Upper lobe of right lung (tissue), 1 donor: ENCODE measurements around the gene PRAC1. TPM values are rescaled to one million over a fixed set of nuclear protein-coding genes. Genes with fewer than 3 reads are reported as not detected.

Experiments
- ATAC-seq: fragments of 200-7000 bp; cut with Tn5 transposase; one replicate; pipeline ENCODE4 v1.9.1; 2020; ENCODE audit warnings: mild to moderate bottlenecking, moderate library complexity
- DNase-seq: peaks from one replicate; pipeline ENCODE4 v3.0.0-alpha.2; 2020
- H3K27ac ChIP-seq: fragments of 200-600 bp; one replicate; pipeline ENCODE4 v1.8.0; 2022
- H3K27me3 ChIP-seq: fragments of 200-600 bp; one replicate; pipeline ENCODE4 v1.8.0; 2022; ENCODE audit warnings: mild to moderate bottlenecking
- H3K36me3 ChIP-seq: fragments of 200-600 bp; one replicate; pipeline ENCODE4 v1.8.0; 2022
- H3K4me1 ChIP-seq: fragments of 200-600 bp; one replicate; pipeline ENCODE4 v1.8.0; 2022
- H3K4me3 ChIP-seq: fragments of 200-600 bp; one replicate; pipeline ENCODE4 v1.8.0; 2022; ENCODE audit warnings: mild to moderate bottlenecking
- H3K9me3 ChIP-seq: fragments of 200-600 bp; one replicate; pipeline ENCODE4 v1.8.0; 2022
- intact Hi-C: fragments of 100-400 bp; cut with DNase I; formaldehyde crosslinking; loops from one replicate; pipeline ENCODE4 v1.11.0; 2022
- total RNA-seq: library from RNA; stranded (reverse); fragmentation: NEBNext Ultra II Directional; extraction: Animal tissue kit (Norgen Biotek cat#: 25700); gene quantifications from one replicate; pipeline ENCODE4 v1.2.1, GENCODE V29; 2021
- TF ChIP-seq, protein P1 (sequence below): fragments of 200-600 bp; IDR thresholded peaks from one replicate; pipeline ENCODE4 v1.8.0; 2022; ENCODE audit warnings: antibody characterized with exemption
- donor health status: DM: no; HTN: yes; CAD: no; lungs with severe emphysema.

PRAC1 gene
- total RNA-seq, 1 donor from 2014 or later = not detected

DNA sequence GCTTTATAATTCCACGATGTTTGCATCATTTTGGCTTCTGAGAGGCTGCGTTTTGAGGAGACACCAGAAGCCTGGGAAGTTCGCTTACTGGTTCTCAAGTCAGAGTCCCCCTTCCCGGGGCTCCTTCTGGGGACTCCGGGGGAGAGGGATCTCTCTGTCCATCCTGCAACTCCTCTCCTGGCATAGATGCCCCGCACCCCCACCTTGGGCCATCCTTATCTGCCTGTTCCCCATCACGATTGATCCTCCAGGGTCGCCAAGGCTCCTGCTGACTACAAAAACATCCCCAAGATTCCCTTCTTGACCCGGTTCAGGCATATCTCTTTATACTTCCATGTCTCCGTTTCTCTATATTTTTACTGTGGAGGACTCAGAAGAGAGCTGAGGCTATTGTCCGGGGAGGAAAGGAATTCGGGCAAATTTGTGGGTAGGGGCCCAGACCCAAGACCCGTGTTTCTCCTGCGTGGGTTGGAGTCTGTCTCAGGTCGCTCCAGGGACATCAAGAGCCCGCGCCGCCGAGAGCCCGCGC lies 24.7 kb upstream of the PRAC1 start:
- ATAC-seq (no peak), DNase-seq (no peak)
- no peak overlapping the region for H3K4me3 ChIP-seq
- no peaks in the 10 kb centered on the region for H3K36me3 ChIP-seq
- peaks cover 98% of the 10 kb centered on the region for H3K27me3 ChIP-seq
- no peak overlapping the region for H3K27ac ChIP-seq
- intact Hi-C loops = no loop called here
- no peaks in the 10 kb centered on the region for H3K9me3 ChIP-seq
- H3K4me1 ChIP-seq = no peaks in the 10 kb centered on the region
- TF ChIP-seq, protein P1, sequence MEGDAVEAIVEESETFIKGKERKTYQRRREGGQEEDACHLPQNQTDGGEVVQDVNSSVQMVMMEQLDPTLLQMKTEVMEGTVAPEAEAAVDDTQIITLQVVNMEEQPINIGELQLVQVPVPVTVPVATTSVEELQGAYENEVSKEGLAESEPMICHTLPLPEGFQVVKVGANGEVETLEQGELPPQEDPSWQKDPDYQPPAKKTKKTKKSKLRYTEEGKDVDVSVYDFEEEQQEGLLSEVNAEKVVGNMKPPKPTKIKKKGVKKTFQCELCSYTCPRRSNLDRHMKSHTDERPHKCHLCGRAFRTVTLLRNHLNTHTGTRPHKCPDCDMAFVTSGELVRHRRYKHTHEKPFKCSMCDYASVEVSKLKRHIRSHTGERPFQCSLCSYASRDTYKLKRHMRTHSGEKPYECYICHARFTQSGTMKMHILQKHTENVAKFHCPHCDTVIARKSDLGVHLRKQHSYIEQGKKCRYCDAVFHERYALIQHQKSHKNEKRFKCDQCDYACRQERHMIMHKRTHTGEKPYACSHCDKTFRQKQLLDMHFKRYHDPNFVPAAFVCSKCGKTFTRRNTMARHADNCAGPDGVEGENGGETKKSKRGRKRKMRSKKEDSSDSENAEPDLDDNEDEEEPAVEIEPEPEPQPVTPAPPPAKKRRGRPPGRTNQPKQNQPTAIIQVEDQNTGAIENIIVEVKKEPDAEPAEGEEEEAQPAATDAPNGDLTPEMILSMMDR = no peak

DNA sequence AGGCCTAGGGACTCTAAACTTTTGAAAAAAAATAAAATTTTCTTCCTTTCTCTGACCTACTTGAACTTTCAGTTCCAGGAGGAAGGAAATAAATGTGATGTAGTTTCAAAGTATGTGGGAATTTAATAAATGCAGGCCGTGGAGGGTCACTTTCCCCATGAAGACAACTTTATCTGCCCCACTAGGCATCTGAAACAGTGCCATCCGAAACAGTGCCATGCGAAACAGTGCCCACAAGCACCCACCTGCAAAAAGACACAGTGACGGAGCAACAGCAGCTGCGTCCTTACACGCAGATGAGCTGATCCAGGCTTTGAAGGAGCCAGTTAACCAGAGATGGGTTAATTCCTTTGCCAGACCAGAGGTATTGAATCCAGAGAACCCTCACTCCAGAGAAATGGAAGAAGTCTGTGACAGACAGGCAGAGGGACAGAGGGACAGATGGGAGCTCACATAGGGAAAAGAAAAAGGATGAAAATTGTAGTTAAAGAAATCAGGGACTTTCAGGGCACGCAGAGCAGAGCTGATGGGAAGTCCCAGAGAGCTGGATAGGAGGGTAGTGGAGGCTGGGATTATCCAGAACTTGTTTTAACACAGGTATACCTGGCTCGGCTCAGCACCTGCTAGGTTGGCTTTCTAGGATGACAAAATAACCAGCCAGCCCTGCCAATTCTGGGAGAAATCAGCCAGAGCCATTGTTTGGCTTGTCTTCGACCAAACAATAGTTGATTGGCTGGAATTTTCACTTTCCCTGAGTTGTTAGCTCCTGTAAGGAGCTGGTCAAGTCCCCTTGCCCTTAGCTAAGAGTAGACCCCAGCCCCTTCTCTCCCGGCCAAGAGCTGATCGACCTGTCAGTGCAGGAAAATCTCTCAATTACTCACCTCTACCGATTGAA lies 23.3 kb upstream of the PRAC1 start:
- Histone ChIP-seq H3K27me3 (peaks cover 98% of the 10 kb centered on the region), H3K9me3 (no peaks in the 10 kb centered on the region), H3K4me1 (no peaks in the 10 kb centered on the region), H3K36me3 (no peaks in the 10 kb centered on the region), H3K27ac (no peak overlapping the region), H3K4me3 (no peak overlapping the region)
- TF ChIP-seq, protein P1 = no peak
- intact Hi-C loops = no loop called here
- ATAC-seq (no peak), DNase-seq (no peak)

DNA sequence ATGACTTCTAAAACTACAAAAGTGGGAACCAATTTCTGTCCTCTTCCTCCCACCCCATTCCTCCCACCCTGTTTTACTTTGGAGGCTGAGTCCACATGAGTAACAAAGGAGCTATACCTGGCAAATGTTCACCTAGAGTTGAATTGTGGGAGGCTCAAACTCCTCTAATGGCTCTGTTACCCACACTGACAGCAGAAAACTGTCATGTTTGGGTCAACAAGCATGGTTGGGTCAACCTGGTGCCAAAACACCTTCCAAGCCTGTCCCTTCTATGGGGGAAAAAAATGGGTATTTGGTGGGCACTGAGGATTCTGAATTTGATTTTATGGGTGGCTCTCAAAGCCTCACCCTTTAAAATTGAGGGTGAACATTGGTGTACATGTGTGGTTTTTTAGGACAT lies 18.2 kb upstream of the PRAC1 start:
- Histone ChIP-seq H3K4me1 (no peaks in the 10 kb centered on the region), H3K9me3 (no peaks in the 10 kb centered on the region), H3K27ac (no peak overlapping the region), H3K4me3 (no peak overlapping the region), H3K36me3 (no peaks in the 10 kb centered on the region), H3K27me3 (peaks cover 99% of the 10 kb centered on the region)
- TF ChIP-seq, protein P1 = no peak
- intact Hi-C loops = no loop called here
- DNase-seq = no peak
- ATAC-seq = no peak

DNA sequence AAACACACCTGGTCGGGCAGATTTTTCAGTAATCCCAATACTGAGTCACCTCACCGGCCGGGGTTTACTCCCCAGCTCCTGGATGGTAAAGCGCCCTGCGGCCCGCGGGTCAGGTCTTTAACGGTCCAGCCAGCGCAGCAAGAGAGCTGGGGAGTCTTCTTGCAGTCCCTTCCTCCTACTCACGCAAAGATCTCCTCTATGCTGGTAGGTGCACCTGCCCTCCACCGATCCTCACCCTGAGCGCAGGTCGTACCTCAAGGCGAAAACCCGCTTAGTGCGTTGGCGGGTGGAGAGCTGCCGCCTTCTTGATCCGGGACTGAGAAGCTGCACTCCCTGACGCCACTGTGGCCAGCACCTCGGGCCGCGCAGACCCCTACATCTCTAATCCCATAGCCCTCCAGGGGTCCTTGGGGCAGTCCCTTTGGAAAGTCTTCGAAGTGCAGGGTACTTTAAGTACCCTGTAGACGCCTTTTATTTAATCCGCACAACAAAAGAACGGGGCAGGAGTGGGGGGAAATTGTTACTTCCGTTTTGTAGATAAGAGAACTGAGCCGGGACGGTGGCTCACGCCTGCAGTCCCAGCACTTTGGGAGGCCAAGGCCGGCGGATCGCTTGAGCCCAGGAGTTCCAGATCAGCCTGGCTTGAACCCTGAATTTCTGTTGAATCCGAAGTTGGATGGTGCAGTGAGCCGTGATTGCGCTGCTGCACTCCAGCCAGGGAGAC lies 16.6 kb upstream of the PRAC1 start:
- TF ChIP-seq, protein P1 = no peak
- peak; percentile 40 for DNase-seq
- Histone ChIP-seq H3K36me3 (no peaks in the 10 kb centered on the region), H3K4me3 (no peak overlapping the region), H3K27me3 (peaks cover 99% of the 10 kb centered on the region), H3K4me1 (no peaks in the 10 kb centered on the region), H3K9me3 (no peaks in the 10 kb centered on the region), H3K27ac (no peak overlapping the region)
- intact Hi-C loops = no loop called here
- ATAC-seq = no peak

DNA sequence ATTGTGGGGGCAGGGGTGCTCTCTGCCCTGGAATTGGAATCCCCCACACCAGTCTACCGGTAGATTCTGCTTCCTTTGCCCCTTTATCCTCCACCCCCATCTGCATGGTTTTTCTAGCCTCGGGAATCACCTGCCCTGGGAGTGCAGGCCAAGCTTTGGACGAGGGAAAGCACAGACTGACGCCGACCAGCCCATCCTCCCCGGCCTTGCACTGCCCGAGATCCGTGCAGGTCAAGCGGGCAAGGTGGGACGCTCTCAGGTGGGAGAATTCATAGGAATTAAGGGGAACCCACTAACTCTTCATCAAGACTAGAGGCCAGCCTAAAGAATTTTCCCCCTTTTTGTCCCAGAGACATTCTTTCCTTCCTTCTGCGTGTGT lies 16.1 kb upstream of the PRAC1 start:
- intact Hi-C loops = no loop called here
- Histone ChIP-seq H3K4me1 (peaks cover under 1% of the 10 kb centered on the region), H3K9me3 (no peaks in the 10 kb centered on the region), H3K27ac (no peak overlapping the region), H3K4me3 (no peak overlapping the region), H3K36me3 (no peaks in the 10 kb centered on the region), H3K27me3 (peaks cover 99% of the 10 kb centered on the region)
- TF ChIP-seq, protein P1 = no peak
- DNase-seq = peak; percentile 51
- ATAC-seq = no peak
